ENCODE results near the gene MTCH2.

DNA sequence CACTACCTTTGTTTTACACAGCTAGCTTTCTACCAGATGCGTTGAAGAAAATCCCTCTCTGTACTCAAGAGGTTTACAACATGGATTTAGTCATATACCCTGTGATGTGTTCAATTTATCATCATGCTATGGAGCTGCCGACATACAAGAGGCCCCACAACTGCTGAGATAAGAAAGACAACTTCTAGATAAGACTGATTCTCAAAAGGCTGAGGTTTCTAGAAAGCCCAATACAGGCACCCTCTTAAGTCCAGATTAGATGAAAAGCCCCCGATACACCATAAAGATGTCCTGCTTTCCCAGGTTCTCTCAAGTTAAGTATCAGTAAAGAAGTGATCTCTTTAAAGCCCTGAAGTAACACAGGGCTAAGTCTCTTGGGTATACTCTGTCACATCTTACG, 14.3 kb downstream of the MTCH2 start:
- TF ChIP-seq EZH2 (IDR thresholded peaks at IDR 0.05; ENCODE audit: borderline replicate concordance, insufficient read depth, low read length, poor library complexity, severe bottlenecking): no peak
- TF ChIP-seq, protein P1, sequence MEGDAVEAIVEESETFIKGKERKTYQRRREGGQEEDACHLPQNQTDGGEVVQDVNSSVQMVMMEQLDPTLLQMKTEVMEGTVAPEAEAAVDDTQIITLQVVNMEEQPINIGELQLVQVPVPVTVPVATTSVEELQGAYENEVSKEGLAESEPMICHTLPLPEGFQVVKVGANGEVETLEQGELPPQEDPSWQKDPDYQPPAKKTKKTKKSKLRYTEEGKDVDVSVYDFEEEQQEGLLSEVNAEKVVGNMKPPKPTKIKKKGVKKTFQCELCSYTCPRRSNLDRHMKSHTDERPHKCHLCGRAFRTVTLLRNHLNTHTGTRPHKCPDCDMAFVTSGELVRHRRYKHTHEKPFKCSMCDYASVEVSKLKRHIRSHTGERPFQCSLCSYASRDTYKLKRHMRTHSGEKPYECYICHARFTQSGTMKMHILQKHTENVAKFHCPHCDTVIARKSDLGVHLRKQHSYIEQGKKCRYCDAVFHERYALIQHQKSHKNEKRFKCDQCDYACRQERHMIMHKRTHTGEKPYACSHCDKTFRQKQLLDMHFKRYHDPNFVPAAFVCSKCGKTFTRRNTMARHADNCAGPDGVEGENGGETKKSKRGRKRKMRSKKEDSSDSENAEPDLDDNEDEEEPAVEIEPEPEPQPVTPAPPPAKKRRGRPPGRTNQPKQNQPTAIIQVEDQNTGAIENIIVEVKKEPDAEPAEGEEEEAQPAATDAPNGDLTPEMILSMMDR (IDR thresholded peaks at IDR 0.05; ENCODE audit: poor library complexity, severe bottlenecking): no peak
- no peak for TF ChIP-seq POLR2AphosphoS5 (IDR thresholded peaks at IDR 0.05)
